ENCODE data around the gene FHL1.

GRCh38 chrX:136192839-136193414 is 45.6 kb downstream of the FHL1 start:
- TF ChIP-seq POLR2AphosphoS5 (IDR thresholded peaks at IDR 0.05) (no peak), CTCF (IDR thresholded peaks at IDR 0.05) (no peak), EP300 (IDR thresholded peaks at IDR 0.05; ENCODE audit: low read depth) (no peak)

Data from transverse colon (tissue), 4 donors.